ENCODE data around the gene MBNL1.
"Not testable (repeated sequence)": the region's sequence is repeated elsewhere in the genome, so short reads cannot be mapped to it uniquely, and the experiment has no call there.

MBNL1 gene

DNA sequence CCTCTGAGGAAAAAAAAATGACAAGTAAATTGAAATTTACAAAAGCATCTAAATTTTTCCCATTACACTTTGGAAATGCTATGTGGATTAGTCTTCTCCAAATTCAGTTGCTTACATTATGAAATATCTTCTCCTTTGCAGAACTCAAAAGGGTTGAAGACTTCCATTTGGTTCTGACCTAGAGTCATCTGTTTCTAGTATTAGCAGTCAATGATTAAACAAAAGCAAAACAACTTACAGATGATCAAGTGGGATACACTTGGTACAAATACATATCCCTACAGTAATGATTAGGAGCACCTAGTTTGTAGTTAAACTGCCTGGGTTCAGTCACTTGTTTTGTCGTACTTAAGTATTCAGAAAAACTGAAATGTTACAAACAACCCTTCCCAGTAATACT is 136.2 kb downstream of the MBNL1 start:
- DNase-seq (ENCODE audit: low spot score) = no peak

DNA sequence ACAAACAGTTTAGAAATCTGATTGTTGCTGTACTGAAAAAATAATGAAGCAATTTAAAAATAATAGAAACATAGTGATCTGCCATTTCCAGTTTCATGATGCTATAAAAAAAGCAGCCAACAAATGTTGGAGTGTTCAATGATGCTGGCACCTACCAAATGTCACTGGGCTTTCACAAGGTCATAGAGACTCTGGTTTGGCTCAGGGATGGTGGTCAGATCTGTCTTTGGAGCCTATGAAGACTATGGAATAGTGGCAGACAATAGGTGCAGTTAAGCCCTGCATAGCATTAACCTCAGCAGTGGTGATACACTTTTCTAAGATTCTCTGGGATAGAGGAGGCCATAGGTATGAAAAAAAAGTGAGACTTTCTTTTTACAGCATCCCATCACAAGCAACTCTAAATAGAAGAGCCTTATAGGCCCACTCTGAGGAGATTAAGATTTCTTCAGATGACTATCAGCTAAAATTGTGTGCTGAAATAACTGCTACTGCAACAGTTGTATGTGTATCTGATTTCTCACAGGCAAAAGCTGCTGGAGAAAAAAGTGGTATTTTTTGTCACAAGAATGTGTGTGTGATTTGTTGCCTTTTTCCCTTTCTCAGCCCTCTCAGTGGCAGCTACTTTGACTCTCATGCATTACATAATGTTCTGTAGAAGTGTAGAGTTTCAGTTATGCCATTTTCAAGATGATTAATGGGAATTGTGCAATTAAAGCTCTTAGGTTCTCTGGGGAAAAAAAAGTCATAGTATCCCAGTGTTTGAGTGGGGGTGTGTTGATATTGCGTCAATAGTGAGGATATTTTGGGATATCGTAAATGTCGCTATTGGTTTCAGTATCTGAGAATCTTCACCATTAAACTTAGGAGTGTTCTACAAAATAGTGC is 137.4 kb downstream of the MBNL1 start:
- DNase-seq (ENCODE audit: low spot score) = peak; percentile 75

DNA sequence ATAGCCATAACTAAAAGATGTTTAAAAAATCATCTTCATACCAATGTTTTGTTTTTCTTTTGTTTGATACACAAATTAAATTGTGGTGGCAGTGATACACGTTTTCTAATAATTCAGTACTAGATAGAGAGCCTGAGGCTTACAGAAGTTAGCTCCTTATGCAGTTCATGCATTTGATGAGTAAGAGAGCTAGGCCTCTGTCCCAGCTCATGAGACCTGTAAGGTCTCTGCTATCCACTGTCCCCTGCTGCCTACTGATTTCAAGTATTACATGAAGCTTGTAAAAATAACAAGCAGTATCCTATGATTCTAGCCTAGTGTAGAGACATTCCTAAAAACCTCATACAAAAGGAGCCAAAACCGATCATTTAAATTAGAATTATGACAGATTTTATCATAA is 144.5 kb downstream of the MBNL1 start:
- DNase-seq (ENCODE audit: low spot score) = no peak

DNA sequence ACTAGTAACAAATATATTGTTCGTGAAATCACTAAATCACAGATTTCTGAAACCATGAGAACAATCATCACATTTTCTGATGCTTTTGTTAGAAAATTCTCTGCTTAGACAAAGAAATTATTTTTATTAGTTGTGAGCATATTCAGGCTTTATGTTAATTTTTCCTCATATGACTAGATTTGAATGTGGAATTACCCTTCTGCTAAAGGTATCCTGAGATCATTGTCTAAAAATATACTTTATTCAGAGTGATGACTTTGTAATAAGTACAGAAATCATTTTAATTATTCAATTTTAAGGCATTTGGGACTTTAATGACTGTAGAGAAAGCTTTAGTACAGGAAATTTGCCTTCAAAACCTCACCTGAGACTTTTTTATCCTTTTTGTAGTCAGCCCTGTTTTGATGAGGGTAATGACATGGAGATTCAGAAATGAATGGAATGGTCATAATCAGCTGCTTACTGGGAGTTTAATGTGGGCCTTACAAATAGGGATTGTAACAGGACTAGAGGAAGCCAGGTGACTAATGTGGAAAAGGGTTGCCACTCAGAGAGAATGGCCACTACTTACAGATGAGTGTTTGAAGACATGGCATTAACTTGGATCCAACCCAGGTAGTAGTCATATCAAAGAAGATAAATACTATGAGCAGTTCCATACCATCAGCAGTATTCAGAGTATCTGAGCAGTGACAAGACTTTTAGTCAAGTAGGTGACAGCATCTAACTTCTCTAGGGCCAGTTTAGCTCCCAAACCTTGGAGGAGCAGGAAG is 148.3 kb downstream of the MBNL1 start:
- no peak for DNase-seq (ENCODE audit: low spot score)

DNA sequence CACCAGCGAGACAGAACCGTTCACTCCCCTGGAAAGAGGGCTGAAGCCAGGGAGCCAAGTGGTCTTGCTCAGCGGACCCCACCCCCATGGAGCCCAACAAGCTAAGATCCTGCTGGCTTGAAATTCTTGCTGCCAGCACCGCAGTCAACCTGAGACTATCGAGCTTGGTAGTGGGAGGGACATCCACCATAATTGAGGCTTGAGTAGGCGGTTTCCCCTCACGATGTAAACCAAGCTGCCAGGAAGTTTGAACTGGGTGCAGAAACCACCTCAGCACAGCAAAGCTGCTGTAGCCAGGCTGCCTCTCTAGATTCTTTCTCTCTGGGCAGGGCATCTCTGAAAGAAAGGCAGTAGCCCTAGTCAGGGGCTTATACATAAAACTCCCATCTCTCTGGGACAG is 151.0 kb downstream of the MBNL1 start:
- DNase-seq (ENCODE audit: low spot score) = no peak

DNA sequence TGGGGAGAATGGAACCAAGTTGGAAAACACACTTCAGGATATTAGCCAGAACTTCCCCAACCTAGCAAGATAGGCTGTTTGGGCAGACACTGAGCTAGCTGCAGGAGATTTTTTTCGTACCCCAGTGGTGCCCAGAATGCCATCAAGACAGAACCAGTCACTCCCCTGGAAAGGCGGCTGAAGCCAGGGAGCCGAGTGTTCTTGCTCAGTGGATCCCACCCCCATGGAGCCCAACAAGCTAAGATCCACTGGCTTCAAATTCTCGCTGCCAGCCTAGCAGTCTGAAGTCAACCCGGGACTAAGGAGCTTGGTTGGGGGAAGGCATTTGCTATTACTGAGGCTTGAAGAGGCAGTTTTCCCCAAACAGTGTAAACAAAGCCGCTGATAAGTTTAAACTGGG is 152.4 kb downstream of the MBNL1 start:
- DNase-seq (ENCODE audit: low spot score) = no peak

DNA sequence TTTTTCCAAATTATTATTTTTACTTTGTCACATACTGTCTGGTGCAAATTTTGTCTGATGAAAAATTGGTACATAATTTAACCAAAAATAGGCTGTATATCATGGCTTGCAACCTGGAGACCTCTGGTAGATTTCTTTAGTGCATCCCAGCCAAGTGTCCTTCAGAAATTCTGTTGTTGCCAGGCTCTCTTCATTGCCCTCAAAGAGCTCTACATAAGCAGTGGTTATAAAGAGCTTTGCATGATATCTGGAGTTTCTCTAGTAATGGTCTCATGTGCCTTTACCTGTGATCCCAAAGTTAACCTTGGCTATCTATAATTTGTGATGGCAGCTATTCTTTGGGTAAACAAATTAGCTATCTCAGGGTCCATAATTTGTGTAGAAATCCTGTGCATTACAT is 157.7 kb downstream of the MBNL1 start:
- no peak for DNase-seq (ENCODE audit: low spot score)

DNA sequence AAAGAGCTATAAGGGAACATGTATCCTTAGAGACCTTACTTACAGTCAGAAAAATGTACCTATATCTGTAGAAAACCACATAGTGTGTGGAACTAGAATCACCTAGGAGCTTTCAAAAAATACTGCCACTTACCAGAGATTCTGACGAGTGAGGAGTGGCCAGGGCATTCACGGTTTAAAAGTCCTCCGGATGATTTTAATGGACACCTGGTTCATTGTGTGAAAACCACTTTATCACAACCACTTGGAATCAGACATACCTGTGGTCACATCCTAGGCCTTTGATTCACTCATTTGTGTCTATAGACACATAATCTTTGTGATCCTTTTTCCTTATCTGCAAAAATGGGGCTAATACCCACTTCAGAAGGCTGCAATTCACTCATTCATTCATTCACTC is 159.8 kb downstream of the MBNL1 start:
- no peak for DNase-seq (ENCODE audit: low spot score)

DNA sequence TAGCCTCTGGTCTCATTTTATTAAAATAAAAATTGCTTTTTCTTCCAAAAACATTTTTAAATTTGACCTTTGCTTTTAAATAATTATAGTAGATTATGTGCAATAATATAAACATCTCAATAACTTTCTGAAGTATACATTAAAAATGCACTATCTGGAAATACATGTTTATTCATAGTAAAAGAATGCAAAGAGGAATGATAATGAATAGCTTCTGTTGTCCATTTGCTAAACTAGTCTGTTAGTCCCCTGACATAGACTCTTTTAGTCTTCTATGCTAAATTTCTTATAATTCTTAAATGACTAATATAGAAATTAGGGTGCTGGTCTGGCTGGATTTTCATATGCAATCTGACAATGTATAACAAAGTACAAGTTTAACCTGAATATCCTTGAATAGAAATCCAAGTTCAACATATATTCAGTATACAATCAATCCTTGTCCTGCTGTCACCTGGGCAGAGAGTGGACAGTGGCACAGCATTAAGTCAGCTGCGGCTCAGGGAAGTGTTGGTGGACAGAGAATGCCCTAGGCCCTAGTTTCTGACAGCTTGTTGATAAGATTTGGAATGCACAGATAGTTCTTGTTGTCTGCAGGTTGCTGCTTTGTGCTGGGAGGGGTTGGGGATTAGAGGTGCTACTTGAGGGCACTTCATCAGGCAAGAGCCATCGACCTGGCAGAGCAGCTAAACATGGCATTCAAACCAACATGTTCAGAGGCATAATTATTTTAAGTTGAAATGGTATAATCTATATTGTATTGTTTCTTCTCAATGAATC is 161.7 kb downstream of the MBNL1 start:
- peak; percentile 26 for DNase-seq (ENCODE audit: low spot score)

DNA sequence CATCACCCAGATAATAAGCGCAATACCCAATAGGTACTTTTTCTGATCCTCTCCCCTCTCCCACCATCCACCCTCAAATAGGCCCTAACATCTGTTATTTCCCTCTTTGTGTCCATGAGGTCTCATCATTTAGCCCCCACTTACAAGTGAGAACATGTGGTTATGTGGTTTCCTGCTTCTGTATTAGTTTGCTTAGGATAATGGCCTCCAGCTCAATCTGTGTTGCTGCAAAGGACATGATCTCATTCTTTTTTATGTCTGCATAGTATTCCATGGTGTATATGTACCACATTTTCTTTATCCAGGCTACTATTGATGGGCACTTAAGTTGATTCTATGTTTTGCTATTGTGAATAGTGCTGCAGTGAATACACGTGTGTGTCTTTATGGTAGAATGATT is 165.4 kb downstream of the MBNL1 start:
- DNase-seq (ENCODE audit: low spot score) = no peak

DNA sequence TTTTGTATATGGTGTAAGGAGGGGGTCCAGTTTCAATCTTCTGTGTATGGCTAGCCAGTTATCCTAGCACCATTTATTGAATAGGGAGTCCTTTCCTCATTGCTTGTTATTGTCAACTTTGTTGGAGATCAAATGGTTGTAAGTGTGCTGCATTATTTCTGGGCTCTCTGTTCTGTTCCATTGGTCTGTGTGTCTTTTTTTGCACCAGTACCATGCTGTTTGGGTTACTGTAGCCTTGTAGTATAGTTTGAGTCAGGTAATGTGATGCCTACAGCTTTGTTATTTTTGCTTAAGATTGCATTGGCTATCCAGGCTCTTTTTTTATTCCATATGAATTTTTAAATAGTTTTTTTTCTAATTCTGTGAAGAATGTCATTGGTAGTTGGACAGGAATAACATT is 166.5 kb downstream of the MBNL1 start:
- not testable (repeated sequence) for DNase-seq (ENCODE audit: low spot score)

DNA sequence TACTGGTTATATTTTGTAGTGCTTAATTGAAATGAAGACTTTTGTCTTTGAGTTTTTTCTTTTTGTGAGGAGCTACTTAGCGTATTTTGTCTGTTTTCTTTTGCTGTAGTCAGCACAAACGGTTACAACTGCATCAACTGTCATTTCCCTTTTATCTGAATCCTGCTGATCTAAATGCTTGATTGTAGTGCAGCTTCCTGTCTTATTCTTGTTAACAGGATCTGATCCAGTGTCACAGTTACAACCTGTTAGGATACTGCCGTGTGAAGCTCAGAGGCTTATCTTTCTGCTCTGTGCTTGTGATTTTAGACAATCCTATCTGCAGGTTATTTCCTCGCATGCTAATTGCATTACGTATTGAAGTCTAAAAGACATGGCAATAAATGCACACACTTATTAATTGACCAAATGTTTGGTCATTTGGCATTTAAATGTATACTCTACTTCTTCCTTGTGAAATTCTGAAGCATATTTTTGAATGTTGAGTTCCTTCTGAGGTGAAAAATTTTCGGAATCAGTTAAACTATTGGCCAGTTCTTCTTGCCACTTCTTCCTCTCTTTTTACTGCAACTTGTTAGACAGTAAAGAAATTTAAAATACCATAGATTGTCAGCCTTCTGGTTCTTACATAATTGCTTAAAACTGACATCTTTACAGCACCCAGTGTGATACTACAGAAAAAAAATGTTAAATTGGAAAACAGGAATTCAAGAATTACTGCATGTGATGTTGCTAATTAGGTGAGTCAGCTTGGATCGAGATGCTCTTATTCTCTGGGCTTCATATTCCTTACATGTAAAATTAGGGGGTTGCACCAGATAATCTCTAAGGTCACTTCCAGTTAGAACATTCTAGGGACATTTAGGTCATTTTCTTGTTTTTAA is 168.2 kb downstream of the MBNL1 start:
- peak; percentile 19 for DNase-seq (ENCODE audit: low spot score)

DNA sequence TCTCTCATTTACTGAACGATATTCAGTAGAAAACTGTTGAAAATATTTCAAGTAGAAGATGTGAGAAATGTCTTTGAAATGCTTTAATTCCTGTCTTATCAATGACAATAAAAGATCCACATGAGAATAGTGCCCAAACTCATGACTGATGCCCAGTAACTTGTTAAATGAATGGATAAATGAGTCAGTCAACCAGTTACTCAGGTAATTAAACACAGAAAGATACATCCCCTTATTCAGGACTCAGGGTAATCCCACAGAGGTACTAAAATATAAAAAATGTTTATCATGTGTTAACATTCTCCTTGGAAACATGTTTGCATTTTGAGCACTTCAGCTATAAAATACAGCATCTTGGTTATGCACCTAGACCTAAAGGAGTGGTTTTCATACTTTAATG is 169.5 kb downstream of the MBNL1 start:
- DNase-seq (ENCODE audit: low spot score) = no peak

DNA sequence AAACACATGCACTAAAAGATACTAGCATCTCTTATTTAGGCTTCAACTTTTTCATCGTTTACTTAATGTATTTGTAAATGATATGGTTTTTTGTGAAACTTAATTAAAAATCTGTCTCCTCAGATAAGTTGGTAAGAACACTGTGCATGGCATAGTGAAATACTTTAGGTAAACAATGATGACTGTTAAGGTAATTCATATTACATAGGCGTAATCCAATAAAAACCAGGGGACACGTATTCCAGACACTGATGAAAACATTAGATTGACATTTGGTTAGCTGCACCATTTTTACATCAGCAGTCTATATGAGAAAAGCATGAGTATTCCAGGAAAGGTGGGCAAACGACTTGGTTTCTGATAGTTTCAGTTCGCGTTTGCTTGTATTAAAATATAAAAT is 170.0 kb downstream of the MBNL1 start:
- DNase-seq (ENCODE audit: low spot score) = no peak

DNA sequence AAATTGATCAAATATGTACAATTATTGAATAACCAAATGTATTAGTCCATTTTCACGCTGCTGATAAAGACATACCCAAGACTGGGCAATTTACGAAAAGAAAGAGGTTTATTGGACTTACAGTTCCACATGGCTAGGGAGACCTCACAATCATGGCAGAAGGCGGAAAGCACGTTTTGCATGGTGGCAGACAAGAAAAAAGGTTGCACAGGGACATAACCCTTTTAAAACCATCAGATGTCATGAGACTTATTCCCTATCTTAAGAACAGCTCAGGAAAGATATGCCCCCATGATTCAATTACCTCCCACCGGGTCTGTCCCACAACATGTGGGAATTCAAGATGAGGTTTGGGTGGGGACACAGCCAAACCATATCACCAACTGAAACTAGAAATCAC is 171.5 kb downstream of the MBNL1 start:
- DNase-seq (ENCODE audit: low spot score) = not testable (repeated sequence)

DNA sequence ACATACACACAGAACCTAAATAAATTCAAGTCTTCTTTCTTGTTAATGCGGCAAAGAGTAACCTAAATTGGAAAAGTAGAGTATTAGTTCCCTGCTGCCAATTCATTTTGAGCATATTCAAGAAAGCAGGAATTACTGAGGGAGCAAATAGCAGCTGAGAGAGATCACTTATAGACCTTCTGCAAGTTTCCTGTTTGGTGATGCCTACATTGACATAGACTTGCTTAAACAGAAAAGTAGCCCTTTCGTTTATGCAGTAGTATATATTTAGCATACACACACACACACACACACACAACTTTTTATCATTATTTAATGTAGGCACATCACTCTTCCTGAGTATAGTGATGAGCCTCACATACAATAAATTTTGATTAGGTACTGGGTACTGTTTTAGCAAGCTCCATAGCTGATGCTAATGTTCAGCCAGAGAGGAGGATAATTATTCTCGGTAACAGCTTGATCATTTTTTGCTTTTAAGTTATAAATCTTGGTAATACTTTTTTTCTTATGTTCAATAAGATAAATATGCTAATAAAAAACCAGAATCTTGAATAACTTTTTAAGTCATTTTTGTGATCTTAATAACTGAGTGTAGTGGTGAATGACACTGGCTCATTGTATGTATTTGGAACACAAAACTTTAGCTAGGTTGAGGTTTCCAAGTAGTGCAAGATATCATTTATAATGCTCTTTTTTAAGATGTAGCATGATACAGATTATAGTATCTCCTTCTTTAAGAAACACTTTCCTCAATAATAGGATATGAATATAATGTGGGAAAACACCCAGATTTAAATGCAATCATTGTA is 174.7 kb downstream of the MBNL1 start:
- no peak for DNase-seq (ENCODE audit: low spot score)

DNA sequence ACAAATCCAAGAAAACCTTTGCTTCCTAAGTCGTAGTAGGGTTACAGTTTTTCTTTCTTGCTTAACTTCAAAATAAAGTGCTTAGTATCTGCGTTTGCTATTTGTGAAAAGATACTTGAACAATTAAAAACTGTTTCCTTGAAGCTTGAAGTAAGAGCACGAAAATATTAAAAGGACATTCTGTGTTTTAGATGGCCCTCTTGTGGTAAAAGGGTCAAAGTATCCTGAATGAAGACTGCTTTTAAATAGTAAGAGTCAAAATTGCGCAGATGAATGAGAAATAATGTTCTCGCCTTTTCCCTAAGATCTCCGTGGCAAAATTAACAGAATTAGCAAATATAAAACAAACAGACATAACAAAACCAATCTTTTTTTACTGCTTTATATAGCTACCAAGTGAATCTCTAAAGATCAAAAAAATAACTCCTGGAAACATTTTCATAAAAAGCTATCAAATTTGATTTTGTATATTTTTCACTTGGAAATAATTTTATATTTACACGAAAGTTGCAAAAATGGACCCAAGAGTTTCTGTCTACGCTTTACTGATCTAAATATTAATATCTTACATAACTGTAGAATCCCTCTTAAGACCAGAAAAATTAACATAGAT is 175.4 kb downstream of the MBNL1 start:
- DNase-seq (ENCODE audit: low spot score) = peak; percentile 43

DNA sequence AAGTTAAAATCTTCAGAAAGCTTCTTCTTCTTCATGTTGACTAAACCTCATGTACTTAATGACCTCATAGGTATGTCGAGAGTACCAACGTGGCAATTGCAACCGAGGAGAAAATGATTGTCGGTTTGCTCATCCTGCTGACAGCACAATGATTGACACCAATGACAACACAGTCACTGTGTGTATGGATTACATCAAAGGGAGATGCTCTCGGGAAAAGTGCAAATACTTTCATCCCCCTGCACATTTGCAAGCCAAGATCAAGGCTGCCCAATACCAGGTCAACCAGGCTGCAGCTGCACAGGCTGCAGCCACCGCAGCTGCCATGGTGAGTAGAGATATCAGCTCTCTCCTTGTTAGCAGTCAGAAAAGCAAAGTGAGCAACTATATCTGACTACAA is 176.5 kb downstream of the MBNL1 start:
- DNase-seq (ENCODE audit: low spot score) = no peak

DNA sequence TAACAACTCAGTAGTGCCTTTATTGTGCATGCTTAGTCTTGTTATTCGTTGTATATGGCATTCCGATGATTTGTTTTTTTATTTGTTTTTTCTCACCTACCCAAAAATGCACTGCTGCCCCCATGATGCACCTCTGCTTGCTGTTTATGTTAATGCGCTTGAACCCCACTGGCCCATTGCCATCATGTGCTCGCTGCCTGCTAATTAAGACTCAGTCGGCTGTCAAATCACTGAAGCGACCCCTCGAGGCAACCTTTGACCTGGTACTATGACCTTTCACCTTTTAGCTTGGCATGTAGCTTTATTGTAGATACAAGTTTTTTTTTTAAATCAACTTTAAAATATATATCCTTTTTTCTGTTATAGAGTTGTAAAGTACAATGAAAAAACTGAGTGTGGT is 177.8 kb downstream of the MBNL1 start:
- DNase-seq (ENCODE audit: low spot score) = no peak

DNA sequence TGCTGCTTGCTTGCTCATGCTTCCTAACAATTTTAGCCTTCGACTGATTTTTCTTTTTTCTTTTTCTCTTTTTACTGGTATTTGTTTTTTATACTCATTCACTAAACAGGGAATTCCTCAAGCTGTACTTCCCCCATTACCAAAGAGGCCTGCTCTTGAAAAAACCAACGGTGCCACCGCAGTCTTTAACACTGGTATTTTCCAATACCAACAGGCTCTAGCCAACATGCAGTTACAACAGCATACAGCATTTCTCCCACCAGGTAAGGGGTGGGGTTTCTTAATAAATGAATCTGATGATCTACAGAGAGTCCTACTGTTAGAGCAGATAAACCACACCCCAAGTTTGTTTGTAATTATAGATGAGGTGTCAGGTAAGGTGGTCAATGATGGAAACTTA is 178.8 kb downstream of the MBNL1 start:
- no peak for DNase-seq (ENCODE audit: low spot score)

Measured in GM03348 (cell line).